T-cell (primary cell): ENCODE results near the gene ARL6IP6. TPM values are rescaled to one million over a fixed set of nuclear protein-coding genes. Genes with fewer than 3 reads are reported as not detected.
"Not testable (repeated sequence)": the region's sequence is repeated elsewhere in the genome, so short reads cannot be mapped to it uniquely, and the experiment has no call there.

Experiments used
- ATAC-seq, 4 experiments: fragments of 200-7000 bp in 3 of 4; fragments of 150-1000 bp in 1 of 4; cut with Tn5 transposase; replicated peaks in 1 of 4; 1 replicate in 3 of 4; 2 replicates in 1 of 4; pipeline ENCODE4 v1.10.0; 2021; ENCODE audit warnings: moderate library complexity in 3 of 4, mild to moderate bottlenecking in 2 of 4, moderate number of reproducible peaks in 1 of 4
- CTCF ChIA-PET, 2 donors: fragments of 300-600 bp; sonication (Branson Sonifier 250); formaldehyde crosslinking; loops; one replicate each; lab custom pipeline; 2022; ENCODE audit warnings: antibody characterized with exemption in 2 of 2; lab: Charles Lee
- POLR2A ChIA-PET, 2 donors: fragments of 300-600 bp; sonication (Branson Sonifier 250); formaldehyde crosslinking; loops; one replicate each; lab custom pipeline; 2022; ENCODE audit warnings: antibody characterized with exemption in 2 of 2; lab: Charles Lee
- DNase-seq, 35 experiments: peaks; one replicate each; pipeline versions ENCODE4 v3.0.0 to v3.0.0-alpha.2; 2013 to 2023
- H3K27ac ChIP-seq: one replicate; pipeline ENCODE4 v1.5.1; 2013; ENCODE audit warnings: low read length
- H3K27me3 ChIP-seq, 2 experiments: replicated peaks in 1 of 2; 1 replicate in 1 of 2; 2 replicates in 1 of 2; pipeline versions ENCODE4 v1.6.1 to v1.7.0; 2013; ENCODE audit warnings: low read length in 1 of 2, mixed read lengths in 1 of 2; ENCODE audit not compliant: control insufficient read depth in 2 of 2, insufficient read depth in 2 of 2; ENCODE audit errors: extremely low read depth in 1 of 2
- H3K36me3 ChIP-seq, 2 donors: 1 replicate in 1 of 2; 2 replicates in 1 of 2; pipeline versions ENCODE4 v1.6.1 to v1.7.0; 2013; ENCODE audit warnings: low read length in 1 of 2; ENCODE audit not compliant: control insufficient read depth in 2 of 2, insufficient read depth in 1 of 2; ENCODE audit errors: extremely low read depth in 1 of 2
- H3K4me1 ChIP-seq, 2 experiments: 1 replicate in 1 of 2; 2 replicates in 1 of 2; pipeline versions ENCODE4 v1.6.1 to v1.7.0; 2013; ENCODE audit warnings: low read length in 2 of 2, mixed read lengths in 1 of 2; ENCODE audit not compliant: insufficient read depth in 2 of 2, control insufficient read depth in 1 of 2; ENCODE audit errors: extremely low read depth in 1 of 2
- H3K4me3 ChIP-seq, 2 donors: 1 replicate in 1 of 2; 2 replicates in 1 of 2; pipeline versions ENCODE4 v1.5.1 to v1.7.0; 2013; ENCODE audit warnings: mild to moderate bottlenecking in 2 of 2, low read length in 1 of 2, moderate library complexity in 1 of 2; ENCODE audit not compliant: control insufficient read depth in 1 of 2; ENCODE audit errors: extremely low read depth in 1 of 2
- H3K9me3 ChIP-seq: 2 replicates; pipeline ENCODE4 v1.7.0; 2013
- H3K27ac Mint-ChIP-seq, 2 donors: one replicate each; pipeline ENCODE4 v1.8.0; 2020 to 2021; ENCODE audit warnings: mild to moderate bottlenecking in 2 of 2, mixed read lengths in 2 of 2
- H3K27me3 Mint-ChIP-seq, 2 donors: one replicate each; pipeline ENCODE4 v1.8.0; 2021 to 2022; ENCODE audit warnings: mixed read lengths in 2 of 2
- H3K36me3 Mint-ChIP-seq: one replicate; pipeline ENCODE4 v1.8.0; 2021; ENCODE audit warnings: mixed read lengths
- H3K4me1 Mint-ChIP-seq, 3 donors: one replicate each; pipeline ENCODE4 v1.8.0; 2020 to 2022; ENCODE audit warnings: mixed read lengths in 3 of 3, mild to moderate bottlenecking in 1 of 3
- H3K4me3 Mint-ChIP-seq, 3 donors: one replicate each; pipeline ENCODE4 v1.8.0; 2020 to 2022; ENCODE audit warnings: mild to moderate bottlenecking in 3 of 3, mixed read lengths in 3 of 3, moderate library complexity in 3 of 3
- H3K9me3 Mint-ChIP-seq, 3 donors: one replicate each; pipeline ENCODE4 v1.8.0; 2020 to 2022; ENCODE audit warnings: mixed read lengths in 3 of 3
- WGBS: methylation state at CpG from one replicate; pipeline ENCODE4 v1.1.5; 2013; ENCODE audit warnings: missing lambda C conversion rate; ENCODE audit not compliant: insufficient coverage; 5-methylcytosine and 5-hydroxymethylcytosine counted together
- total RNA-seq, 35 experiments: library from RNA in 6 of 35; stranded (reverse) in 6 of 35; fragments of 120-200 nt in 1 of 35; gene quantifications; one replicate each; pipeline versions ENCODE4 v1.2.1 to v1.2.4 and lab custom pipeline; 2013 to 2026

ARL6IP6 gene
- total RNA-seq, 5 donors from 2014 or later (not counting 1 experiment from before 2014, with no cell fraction given), result 13.2 to 17.6 (median 15.7) TPM

GRCh38 chr2:152763208-152763607 is 44.8 kb downstream of the ARL6IP6 start:
- CTCF ChIA-PET, H3K27ac Mint-ChIP-seq, ATAC-seq, H3K4me3 ChIP-seq, H3K4me1 ChIP-seq, POLR2A ChIA-PET, H3K4me3 Mint-ChIP-seq, H3K27me3 ChIP-seq, H3K36me3 ChIP-seq, H3K4me1 Mint-ChIP-seq, H3K9me3 ChIP-seq, DNase-seq, H3K27ac ChIP-seq, H3K9me3 Mint-ChIP-seq, H3K27me3 Mint-ChIP-seq: not testable (repeated sequence)
- 90% methylated on average over 3 of the region's 4 CpGs for WGBS
- H3K36me3 Mint-ChIP-seq, result peaks cover 35% of the 10 kb centered on the region

- Histone ChIP-seq H3K27ac (no peak overlapping the region), H3K36me3 (peaks cover 0 to 3% of the 10 kb centered on the region in 2 donors), H3K9me3 (no peaks in the 10 kb centered on the region), H3K4me3 (no peak overlapping the region), H3K27me3 (no peaks in the 10 kb centered on the region), H3K4me1 (no peaks in the 10 kb centered on the region)
- Mint-ChIP-seq H3K4me3 (no peak overlapping the region), H3K36me3 (peaks cover 30% of the 10 kb centered on the region), H3K27ac (no peak overlapping the region), H3K4me1 (no peaks in the 10 kb centered on the region), H3K27me3 (no peaks in the 10 kb centered on the region), H3K9me3 (no peaks in the 10 kb centered on the region)
- CTCF ChIA-PET, result no interaction called here
- POLR2A ChIA-PET, result no interaction called here
- DNase-seq (no peak), ATAC-seq (no peak)
- WGBS, result no CpG with 5 or more reads among the region's 1 CpG
These were observed 45.2 kb downstream of the ARL6IP6 start for GRCh38 chr2:152763651-152764050.

GRCh38 chr2:152766928-152767327 is 48.5 kb downstream of the ARL6IP6 start:
- H3K36me3 ChIP-seq, result no peaks in the 10 kb centered on the region
- no peak overlapping the region for H3K27ac ChIP-seq
- no peaks in the 10 kb centered on the region for H3K9me3 Mint-ChIP-seq
- peaks cover 12% of the 10 kb centered on the region for H3K36me3 Mint-ChIP-seq
- H3K9me3 ChIP-seq, result no peaks in the 10 kb centered on the region
- DNase-seq (no peak), ATAC-seq (no peak)
- WGBS, result no CpG with 5 or more reads among the region's 1 CpG
- no peak overlapping the region for H3K4me3 Mint-ChIP-seq
- no peak overlapping the region for H3K4me3 ChIP-seq
- no peaks in the 10 kb centered on the region for H3K4me1 Mint-ChIP-seq
- CTCF ChIA-PET, result no interaction called here
- H3K4me1 ChIP-seq, result no peaks in the 10 kb centered on the region
- no peaks in the 10 kb centered on the region for H3K27me3 Mint-ChIP-seq
- no peak overlapping the region for H3K27ac Mint-ChIP-seq
- H3K27me3 ChIP-seq, result no peaks in the 10 kb centered on the region
- POLR2A ChIA-PET, result no interaction called here

- peaks cover 8% of the 10 kb centered on the region in 2 donors for H3K27me3 Mint-ChIP-seq
- no peaks in the 10 kb centered on the region for H3K4me1 Mint-ChIP-seq
- ATAC-seq (no peak), DNase-seq (no peak)
- ChIA-PET CTCF (no interaction called here), POLR2A (no interaction called here)
- Histone ChIP-seq H3K27me3 (peaks cover 0 to 2% of the 10 kb centered on the region in 2 experiments), H3K27ac (no peak overlapping the region), H3K4me3 (no peak overlapping the region), H3K4me1 (no peaks in the 10 kb centered on the region), H3K9me3 (no peaks in the 10 kb centered on the region), H3K36me3 (no peaks in the 10 kb centered on the region)
- no peak overlapping the region for H3K4me3 Mint-ChIP-seq
- WGBS, result 90% methylated on average over 3 of the region's 3 CpGs
- H3K9me3 Mint-ChIP-seq, result no peaks in the 10 kb centered on the region
- H3K27ac Mint-ChIP-seq, result no peak overlapping the region
- no peaks in the 10 kb centered on the region for H3K36me3 Mint-ChIP-seq
These were observed 62.8 kb downstream of the ARL6IP6 start for GRCh38 chr2:152781175-152781574.

GRCh38 chr2:152782171-152782570 is 63.8 kb downstream of the ARL6IP6 start:
- ChIA-PET CTCF (no interaction called here), POLR2A (no interaction called here)
- Mint-ChIP-seq H3K4me3 (no peak overlapping the region), H3K36me3 (no peaks in the 10 kb centered on the region), H3K27me3 (peaks cover 7 to 13% of the 10 kb centered on the region in 2 donors), H3K9me3 (no peaks in the 10 kb centered on the region), H3K4me1 (no peaks in the 10 kb centered on the region), H3K27ac (no peak overlapping the region)
- no peaks in the 10 kb centered on the region for H3K9me3 ChIP-seq
- DNase-seq (no peak), ATAC-seq (no peak)
- H3K27me3 ChIP-seq, result peaks cover 0 to 3% of the 10 kb centered on the region in 2 experiments
- WGBS, result 100% methylated on average over 1 of the region's 2 CpGs
- no peaks in the 10 kb centered on the region for H3K4me1 ChIP-seq
- H3K4me3 ChIP-seq, result no peak overlapping the region
- no peak overlapping the region for H3K27ac ChIP-seq
- no peaks in the 10 kb centered on the region for H3K36me3 ChIP-seq

- WGBS, result 78% methylated on average over 4 of the region's 9 CpGs
These were observed 72.5 kb downstream of the ARL6IP6 start for GRCh38 chr2:152790883-152791282.

GRCh38 chr2:152791979-152792378 is 73.6 kb downstream of the ARL6IP6 start:
- Mint-ChIP-seq H3K9me3 (no peaks in the 10 kb centered on the region), H3K27me3 (peaks cover under 1 to 2% of the 10 kb centered on the region in 2 donors), H3K4me1 (no peaks in the 10 kb centered on the region), H3K27ac (no peak overlapping the region), H3K36me3 (no peaks in the 10 kb centered on the region), H3K4me3 (no peak overlapping the region)
- H3K4me3 ChIP-seq, result no peak overlapping the region
- no peaks in the 10 kb centered on the region for H3K9me3 ChIP-seq
- H3K36me3 ChIP-seq, result no peaks in the 10 kb centered on the region
- no peaks in the 10 kb centered on the region for H3K4me1 ChIP-seq
- DNase-seq, result no peak
- no peak for ATAC-seq
- ChIA-PET CTCF (no interaction called here), POLR2A (interaction anchor here in 1 of 2 donors (0.6 kb wide), 1 partner anchor 10 kb away, joined by 3 read pairs; no protein-coding TSS in a partner anchor)
- H3K27me3 ChIP-seq, result peaks cover 0 to 5% of the 10 kb centered on the region in 2 experiments
- no peak overlapping the region for H3K27ac ChIP-seq
- no CpG with 5 or more reads among the region's 3 CpGs for WGBS

More at GRCh38 chr2:152790883-152791282, 72.5 kb downstream of the ARL6IP6 start:
- no peaks in the 10 kb centered on the region for H3K4me1 ChIP-seq
- H3K27ac ChIP-seq, result no peak overlapping the region
- peaks cover 2 to 7% of the 10 kb centered on the region in 2 donors for H3K27me3 Mint-ChIP-seq
- no peak for ATAC-seq
- H3K4me1 Mint-ChIP-seq, result no peaks in the 10 kb centered on the region
- POLR2A ChIA-PET, result no interaction called here
- H3K36me3 ChIP-seq, result no peaks in the 10 kb centered on the region
- no peak overlapping the region for H3K4me3 Mint-ChIP-seq
- no peak overlapping the region for H3K4me3 ChIP-seq
- peaks cover 0 to 8% of the 10 kb centered on the region in 2 experiments for H3K27me3 ChIP-seq
- DNase-seq, result no peak
- CTCF ChIA-PET, result no interaction called here
- no peaks in the 10 kb centered on the region for H3K36me3 Mint-ChIP-seq
- no peaks in the 10 kb centered on the region for H3K9me3 ChIP-seq
- no peak overlapping the region for H3K27ac Mint-ChIP-seq
- no peaks in the 10 kb centered on the region for H3K9me3 Mint-ChIP-seq
